Endometrium (tissue), 2 donors: ENCODE data around the gene TMEM132A.

Experiments used
- FAIRE-seq: peaks from 2 replicates; lab custom pipeline; 2012; peaks lifted over from hg19 to GRCh38; lab: Jason Lieb, UNC
- donor health status: control.
- donor health status: control.

The TMEM132A gene

GRCh38 chr11:60924110-60924905, at the start of gene TMEM132A:
TSS of gene TMEM132A (plus strand) at chr11:60924460. CDS start at chr11:60924634, 174 bp downstream.
- FAIRE-seq = no peak

- FAIRE-seq = no peak
These were observed 48.7 kb upstream of the TMEM132A start for GRCh38 chr11:60875366-60876167.

GRCh38 chr11:60876168-60876485, 48.1 kb upstream of the TMEM132A start:
- FAIRE-seq = no peak

- FAIRE-seq = no peak
These were observed 45.8 kb upstream of the TMEM132A start for GRCh38 chr11:60878245-60879101.

- FAIRE-seq = no peak
These were observed 45.2 kb upstream of the TMEM132A start for GRCh38 chr11:60879104-60879503.

GRCh38 chr11:60879971-60880588, 44.2 kb upstream of the TMEM132A start:
- no peak for FAIRE-seq

- FAIRE-seq = no peak
These were observed 43.5 kb upstream of the TMEM132A start for GRCh38 chr11:60880643-60881282.

- no peak for FAIRE-seq
These were observed 36.7 kb upstream of the TMEM132A start for GRCh38 chr11:60887556-60887955.

- no peak for FAIRE-seq
These were observed 34.4 kb upstream of the TMEM132A start for GRCh38 chr11:60889869-60890311.

- FAIRE-seq = no peak
These were observed 33.6 kb upstream of the TMEM132A start for GRCh38 chr11:60890696-60891095.

- no peak for FAIRE-seq
These were observed 33.0 kb upstream of the TMEM132A start for GRCh38 chr11:60891103-60891741.

GRCh38 chr11:60895687-60896086, 28.6 kb upstream of the TMEM132A start:
- no peak for FAIRE-seq

GRCh38 chr11:60897496-60897895, 26.8 kb upstream of the TMEM132A start:
- FAIRE-seq = no peak

GRCh38 chr11:60899046-60899936, 25.0 kb upstream of the TMEM132A start:
- FAIRE-seq = no peak

- no peak for FAIRE-seq
These were observed 24.3 kb upstream of the TMEM132A start for GRCh38 chr11:60899977-60900376.

- FAIRE-seq = no peak
These were observed 23.4 kb upstream of the TMEM132A start for GRCh38 chr11:60900673-60901404.

GRCh38 chr11:60902625-60903024, 21.6 kb upstream of the TMEM132A start:
- no peak for FAIRE-seq

GRCh38 chr11:60905047-60905446, 19.2 kb upstream of the TMEM132A start:
- FAIRE-seq = no peak

- FAIRE-seq = no peak
These were observed 18.6 kb upstream of the TMEM132A start for GRCh38 chr11:60905551-60906113.
